LoVo (cell line): ENCODE measurements around the gene TNFSF10.
"Not testable (repeated sequence)": the region's sequence is repeated elsewhere in the genome, so short reads cannot be mapped to it uniquely, and the experiment has no call there.

Experiments used
- DNase-seq: peaks from one replicate; pipeline ENCODE4 v3.0.0-alpha.2; 2016; ENCODE audit warnings: low spot score

TNFSF10 gene

GRCh38 chr3:172543884-172544283 lies 20.7 kb upstream of the TNFSF10 start:
- no peak for DNase-seq

- DNase-seq, result no peak
Observed at GRCh38 chr3:172543419-172543818, 20.2 kb upstream of the TNFSF10 start.

GRCh38 chr3:172542999-172543398 lies 19.8 kb upstream of the TNFSF10 start:
- no peak for DNase-seq

- no peak for DNase-seq
Observed at GRCh38 chr3:172541945-172542488, 18.8 kb upstream of the TNFSF10 start.

GRCh38 chr3:172540049-172540448 lies 16.8 kb upstream of the TNFSF10 start:
- no peak for DNase-seq

- DNase-seq, result no peak
Observed at GRCh38 chr3:172539273-172539672, 16.0 kb upstream of the TNFSF10 start.

- no peak for DNase-seq
Observed at GRCh38 chr3:172538368-172539151, 15.3 kb upstream of the TNFSF10 start.

- DNase-seq, result no peak
Observed at GRCh38 chr3:172537507-172538158, 14.4 kb upstream of the TNFSF10 start.

GRCh38 chr3:172536993-172537419 lies 13.8 kb upstream of the TNFSF10 start:
- DNase-seq, result no peak

- no peak for DNase-seq
Observed at GRCh38 chr3:172536505-172536904, 13.3 kb upstream of the TNFSF10 start.

GRCh38 chr3:172530566-172530965 lies 7.3 kb upstream of the TNFSF10 start:
- no peak for DNase-seq

- no peak for DNase-seq
Observed at GRCh38 chr3:172530101-172530561, 6.9 kb upstream of the TNFSF10 start.

- no peak for DNase-seq
Observed at GRCh38 chr3:172528677-172529076, 5.4 kb upstream of the TNFSF10 start.

- DNase-seq, result no peak
Observed at GRCh38 chr3:172527306-172527705, 4.1 kb upstream of the TNFSF10 start.

GRCh38 chr3:172525116-172525613 lies 1.9 kb upstream of the TNFSF10 start:
- DNase-seq, result no peak

GRCh38 chr3:172524611-172525010 lies 1.4 kb upstream of the TNFSF10 start:
- no peak for DNase-seq

- DNase-seq, result not testable (repeated sequence)
Observed at GRCh38 chr3:172521837-172522726, 1.1 kb downstream of the TNFSF10 start.

- DNase-seq, result no peak
Observed at GRCh38 chr3:172520301-172520831, 2.9 kb downstream of the TNFSF10 start.

- DNase-seq, result no peak
Observed at GRCh38 chr3:172519740-172520139, 3.5 kb downstream of the TNFSF10 start.

- DNase-seq, result no peak
Observed at GRCh38 chr3:172518929-172519640, 4.1 kb downstream of the TNFSF10 start.

GRCh38 chr3:172517859-172518466 lies 5.3 kb downstream of the TNFSF10 start:
- DNase-seq, result no peak
